Endothelial cell of umbilical vein (primary cell): ENCODE results near the gene NLE1.

Experiments used
- EZH2 ChIP-seq: IDR thresholded peaks from 2 replicates; pipeline ENCODE4 v1.6.1; 2012; ENCODE audit warnings: borderline replicate concordance, low read depth, mild to moderate bottlenecking, moderate library complexity, low read length, inconsistent platforms; ENCODE audit not compliant: severe bottlenecking
- POLR2A ChIP-seq: IDR thresholded peaks from 2 replicates; pipeline ENCODE4 v1.6.1; 2012; ENCODE audit warnings: low read depth, mild to moderate bottlenecking, control low read depth, low read length
- POLR2AphosphoS5 ChIP-seq: IDR thresholded peaks from 2 replicates; pipeline ENCODE4 v1.6.1; 2012; ENCODE audit warnings: low read depth, mild to moderate bottlenecking, control low read depth, low read length, moderate library complexity; ENCODE audit not compliant: insufficient read depth
- TF ChIP-seq, protein P1 (sequence below), 2 donors: IDR thresholded peaks; 1 replicate in 1 of 2; 2 replicates in 1 of 2; pipeline ENCODE4 v1.5.1; 2011; ENCODE audit warnings: low read length in 2 of 2, mild to moderate bottlenecking in 2 of 2, moderate library complexity in 2 of 2, control low read depth in 1 of 2, inconsistent platforms in 1 of 2, low read depth in 1 of 2; ENCODE audit not compliant: insufficient read depth in 1 of 2; ENCODE audit errors: extremely low read depth in 1 of 2
- TF ChIP-seq, protein P2 (sequence below): IDR thresholded peaks from 2 replicates; pipeline ENCODE4 v1.6.1; 2011; ENCODE audit not compliant: insufficient read depth, insufficient read length

DNA sequence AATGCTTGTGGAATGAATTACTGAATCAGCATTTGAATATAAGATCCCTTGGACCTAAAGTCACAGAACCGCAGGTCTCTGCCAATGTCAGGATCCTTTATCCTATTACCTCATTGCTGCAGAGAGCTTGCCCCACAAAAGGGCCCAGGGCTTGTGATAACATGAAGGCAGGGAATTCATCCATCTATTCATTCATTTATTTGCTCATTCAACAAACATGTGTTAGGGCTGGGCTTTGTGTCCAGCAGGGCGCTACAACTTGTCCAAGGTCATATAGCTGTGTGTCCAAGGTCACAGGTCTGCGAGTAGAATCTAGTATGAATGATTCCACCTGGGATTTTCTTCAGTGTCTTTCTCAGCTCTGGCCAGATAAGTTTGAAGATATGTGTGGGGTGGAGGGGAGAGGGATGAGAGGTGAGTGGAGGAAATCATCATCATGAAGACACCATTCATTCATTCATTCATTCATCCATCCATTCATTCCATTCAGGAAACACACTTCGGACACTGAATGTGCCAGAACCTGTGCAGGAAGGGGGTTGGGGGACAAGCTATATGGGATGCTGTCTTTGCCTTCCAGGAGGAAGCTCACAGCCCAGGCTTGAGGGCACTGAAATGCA is 4.2 kb upstream of the NLE1 start:
- TF ChIP-seq, protein P1, sequence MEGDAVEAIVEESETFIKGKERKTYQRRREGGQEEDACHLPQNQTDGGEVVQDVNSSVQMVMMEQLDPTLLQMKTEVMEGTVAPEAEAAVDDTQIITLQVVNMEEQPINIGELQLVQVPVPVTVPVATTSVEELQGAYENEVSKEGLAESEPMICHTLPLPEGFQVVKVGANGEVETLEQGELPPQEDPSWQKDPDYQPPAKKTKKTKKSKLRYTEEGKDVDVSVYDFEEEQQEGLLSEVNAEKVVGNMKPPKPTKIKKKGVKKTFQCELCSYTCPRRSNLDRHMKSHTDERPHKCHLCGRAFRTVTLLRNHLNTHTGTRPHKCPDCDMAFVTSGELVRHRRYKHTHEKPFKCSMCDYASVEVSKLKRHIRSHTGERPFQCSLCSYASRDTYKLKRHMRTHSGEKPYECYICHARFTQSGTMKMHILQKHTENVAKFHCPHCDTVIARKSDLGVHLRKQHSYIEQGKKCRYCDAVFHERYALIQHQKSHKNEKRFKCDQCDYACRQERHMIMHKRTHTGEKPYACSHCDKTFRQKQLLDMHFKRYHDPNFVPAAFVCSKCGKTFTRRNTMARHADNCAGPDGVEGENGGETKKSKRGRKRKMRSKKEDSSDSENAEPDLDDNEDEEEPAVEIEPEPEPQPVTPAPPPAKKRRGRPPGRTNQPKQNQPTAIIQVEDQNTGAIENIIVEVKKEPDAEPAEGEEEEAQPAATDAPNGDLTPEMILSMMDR (IDR thresholded peaks at IDR 0.05; ENCODE audit: extremely low read depth in 1 of 2, insufficient read depth in 1 of 2, low read depth in 1 of 2, low read length in 2 of 2), result no peak
- TF ChIP-seq POLR2A (no peak), POLR2AphosphoS5 (no peak), EZH2 (no peak)
- TF ChIP-seq, protein P2, sequence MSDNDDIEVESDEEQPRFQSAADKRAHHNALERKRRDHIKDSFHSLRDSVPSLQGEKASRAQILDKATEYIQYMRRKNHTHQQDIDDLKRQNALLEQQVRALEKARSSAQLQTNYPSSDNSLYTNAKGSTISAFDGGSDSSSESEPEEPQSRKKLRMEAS, result no peak
